T-helper 2 cell treated with Interferon-gamma antibody and Interleukin-4, amounts not matched to agents 5 μg/mL and 100 μg/mL, for 36 hours (primary cell): ENCODE results near the gene TSHZ3.

Experiments
- DNase-seq: peaks from one replicate; pipeline ENCODE4 v3.0.0; 2021; ENCODE audit warnings: low spot score
- H3K27ac Mint-ChIP-seq: one replicate; pipeline ENCODE4 v1.8.0; 2021; ENCODE audit warnings: mild to moderate bottlenecking, mixed read lengths
- H3K27me3 Mint-ChIP-seq: one replicate; pipeline ENCODE4 v1.8.0; 2021; ENCODE audit warnings: low read depth, mixed read lengths
- H3K36me3 Mint-ChIP-seq: one replicate; pipeline ENCODE4 v1.8.0; 2021; ENCODE audit warnings: low read depth, mixed read lengths
- H3K4me1 Mint-ChIP-seq: one replicate; pipeline ENCODE4 v1.8.0; 2021; ENCODE audit warnings: low read depth, mixed read lengths
- H3K4me3 Mint-ChIP-seq: one replicate; pipeline ENCODE4 v1.8.0; 2022; ENCODE audit warnings: mild to moderate bottlenecking, moderate library complexity, mixed read lengths
- H3K9me3 Mint-ChIP-seq: one replicate; pipeline ENCODE4 v1.8.0; 2021; ENCODE audit warnings: mixed read lengths

Gene TSHZ3

GRCh38 chr19:31337008-31337914 is 12.0 kb downstream of the TSHZ3 start:
- no peak overlapping the region for H3K27ac Mint-ChIP-seq
- H3K4me3 Mint-ChIP-seq: no peak overlapping the region
- H3K4me1 Mint-ChIP-seq: peaks cover 16% of the 10 kb centered on the region
- H3K9me3 Mint-ChIP-seq: no peaks in the 10 kb centered on the region
- H3K27me3 Mint-ChIP-seq: peaks cover 32% of the 10 kb centered on the region
- no peaks in the 10 kb centered on the region for H3K36me3 Mint-ChIP-seq
- no peak for DNase-seq

GRCh38 chr19:31335716-31336115 is 13.5 kb downstream of the TSHZ3 start:
- no peaks in the 10 kb centered on the region for H3K9me3 Mint-ChIP-seq
- peaks cover 10% of the 10 kb centered on the region for H3K4me1 Mint-ChIP-seq
- no peaks in the 10 kb centered on the region for H3K36me3 Mint-ChIP-seq
- DNase-seq: no peak
- H3K27me3 Mint-ChIP-seq: peaks cover 26% of the 10 kb centered on the region
- no peak overlapping the region for H3K4me3 Mint-ChIP-seq
- H3K27ac Mint-ChIP-seq: no peak overlapping the region

GRCh38 chr19:31334849-31335624 is 14.2 kb downstream of the TSHZ3 start:
- H3K9me3 Mint-ChIP-seq: no peaks in the 10 kb centered on the region
- H3K4me3 Mint-ChIP-seq: no peak overlapping the region
- H3K36me3 Mint-ChIP-seq: no peaks in the 10 kb centered on the region
- peaks cover 22% of the 10 kb centered on the region for H3K27me3 Mint-ChIP-seq
- H3K27ac Mint-ChIP-seq: no peak overlapping the region
- peaks cover 7% of the 10 kb centered on the region for H3K4me1 Mint-ChIP-seq
- no peak for DNase-seq

GRCh38 chr19:31334101-31334848 is 15.0 kb downstream of the TSHZ3 start:
- no peak overlapping the region for H3K4me3 Mint-ChIP-seq
- no peak for DNase-seq
- H3K27me3 Mint-ChIP-seq: peaks cover 19% of the 10 kb centered on the region
- no peaks in the 10 kb centered on the region for H3K9me3 Mint-ChIP-seq
- peaks cover 1% of the 10 kb centered on the region for H3K4me1 Mint-ChIP-seq
- H3K36me3 Mint-ChIP-seq: no peaks in the 10 kb centered on the region
- H3K27ac Mint-ChIP-seq: no peak overlapping the region

- H3K9me3 Mint-ChIP-seq: no peaks in the 10 kb centered on the region
- H3K4me3 Mint-ChIP-seq: no peak overlapping the region
- H3K36me3 Mint-ChIP-seq: no peaks in the 10 kb centered on the region
- no peak for DNase-seq
- peaks cover 5% of the 10 kb centered on the region for H3K27me3 Mint-ChIP-seq
- H3K4me1 Mint-ChIP-seq: no peaks in the 10 kb centered on the region
- H3K27ac Mint-ChIP-seq: no peak overlapping the region
These were observed 17.1 kb downstream of the TSHZ3 start for GRCh38 chr19:31332096-31332495.

- DNase-seq: no peak
- H3K4me1 Mint-ChIP-seq: no peaks in the 10 kb centered on the region
- no peak overlapping the region for H3K27ac Mint-ChIP-seq
- H3K4me3 Mint-ChIP-seq: no peak overlapping the region
- H3K27me3 Mint-ChIP-seq: peaks cover 3% of the 10 kb centered on the region
- no peaks in the 10 kb centered on the region for H3K36me3 Mint-ChIP-seq
- H3K9me3 Mint-ChIP-seq: no peaks in the 10 kb centered on the region
These were observed 17.7 kb downstream of the TSHZ3 start for GRCh38 chr19:31331536-31331935.

- H3K27me3 Mint-ChIP-seq: peaks cover 3% of the 10 kb centered on the region
- H3K9me3 Mint-ChIP-seq: no peaks in the 10 kb centered on the region
- no peaks in the 10 kb centered on the region for H3K4me1 Mint-ChIP-seq
- H3K4me3 Mint-ChIP-seq: no peak overlapping the region
- no peak overlapping the region for H3K27ac Mint-ChIP-seq
- no peaks in the 10 kb centered on the region for H3K36me3 Mint-ChIP-seq
- no peak for DNase-seq
These were observed 18.5 kb downstream of the TSHZ3 start for GRCh38 chr19:31330761-31331160.

- H3K9me3 Mint-ChIP-seq: no peaks in the 10 kb centered on the region
- no peaks in the 10 kb centered on the region for H3K4me1 Mint-ChIP-seq
- no peak for DNase-seq
- peaks cover 3% of the 10 kb centered on the region for H3K27me3 Mint-ChIP-seq
- no peaks in the 10 kb centered on the region for H3K36me3 Mint-ChIP-seq
- no peak overlapping the region for H3K4me3 Mint-ChIP-seq
- no peak overlapping the region for H3K27ac Mint-ChIP-seq
These were observed 19.0 kb downstream of the TSHZ3 start for GRCh38 chr19:31330237-31330636.

- H3K9me3 Mint-ChIP-seq: no peaks in the 10 kb centered on the region
- no peak overlapping the region for H3K4me3 Mint-ChIP-seq
- no peak for DNase-seq
- no peaks in the 10 kb centered on the region for H3K36me3 Mint-ChIP-seq
- H3K4me1 Mint-ChIP-seq: no peaks in the 10 kb centered on the region
- H3K27ac Mint-ChIP-seq: no peak overlapping the region
- peaks cover 3% of the 10 kb centered on the region for H3K27me3 Mint-ChIP-seq
These were observed 19.4 kb downstream of the TSHZ3 start for GRCh38 chr19:31329819-31330218.

- H3K4me3 Mint-ChIP-seq: no peak overlapping the region
- no peak for DNase-seq
- no peak overlapping the region for H3K27ac Mint-ChIP-seq
- no peaks in the 10 kb centered on the region for H3K4me1 Mint-ChIP-seq
- peaks cover 3% of the 10 kb centered on the region for H3K27me3 Mint-ChIP-seq
- H3K36me3 Mint-ChIP-seq: no peaks in the 10 kb centered on the region
- H3K9me3 Mint-ChIP-seq: no peaks in the 10 kb centered on the region
These were observed 21.0 kb downstream of the TSHZ3 start for GRCh38 chr19:31328238-31328637.

- H3K27ac Mint-ChIP-seq: no peak overlapping the region
- no peak overlapping the region for H3K4me3 Mint-ChIP-seq
- no peaks in the 10 kb centered on the region for H3K4me1 Mint-ChIP-seq
- H3K27me3 Mint-ChIP-seq: peaks cover 2% of the 10 kb centered on the region
- no peak for DNase-seq
- no peaks in the 10 kb centered on the region for H3K36me3 Mint-ChIP-seq
- H3K9me3 Mint-ChIP-seq: no peaks in the 10 kb centered on the region
These were observed 22.8 kb downstream of the TSHZ3 start for GRCh38 chr19:31326329-31327028.

GRCh38 chr19:31325342-31325741 is 23.9 kb downstream of the TSHZ3 start:
- Mint-ChIP-seq H3K27me3 (no peaks in the 10 kb centered on the region), H3K36me3 (no peaks in the 10 kb centered on the region), H3K9me3 (no peaks in the 10 kb centered on the region), H3K27ac (no peak overlapping the region), H3K4me1 (no peaks in the 10 kb centered on the region), H3K4me3 (no peak overlapping the region)
- no peak for DNase-seq

- Mint-ChIP-seq H3K27ac (no peak overlapping the region), H3K4me3 (no peak overlapping the region), H3K27me3 (no peaks in the 10 kb centered on the region), H3K36me3 (no peaks in the 10 kb centered on the region), H3K4me1 (no peaks in the 10 kb centered on the region), H3K9me3 (no peaks in the 10 kb centered on the region)
- no peak for DNase-seq
These were observed 29.8 kb downstream of the TSHZ3 start for GRCh38 chr19:31319465-31319864.
